ENCODE measurements around the gene C11orf86.
A peak's percentile ranks its signal among the peaks of the same experiment; 100 is the strongest.
"Not testable (repeated sequence)": the region's sequence is repeated elsewhere in the genome, so short reads cannot be mapped to it uniquely, and the experiment has no call there.

C11orf86 gene, protein sequence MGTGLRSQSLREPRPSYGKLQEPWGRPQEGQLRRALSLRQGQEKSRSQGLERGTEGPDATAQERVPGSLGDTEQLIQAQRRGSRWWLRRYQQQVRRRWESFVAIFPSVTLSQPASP

DNA sequence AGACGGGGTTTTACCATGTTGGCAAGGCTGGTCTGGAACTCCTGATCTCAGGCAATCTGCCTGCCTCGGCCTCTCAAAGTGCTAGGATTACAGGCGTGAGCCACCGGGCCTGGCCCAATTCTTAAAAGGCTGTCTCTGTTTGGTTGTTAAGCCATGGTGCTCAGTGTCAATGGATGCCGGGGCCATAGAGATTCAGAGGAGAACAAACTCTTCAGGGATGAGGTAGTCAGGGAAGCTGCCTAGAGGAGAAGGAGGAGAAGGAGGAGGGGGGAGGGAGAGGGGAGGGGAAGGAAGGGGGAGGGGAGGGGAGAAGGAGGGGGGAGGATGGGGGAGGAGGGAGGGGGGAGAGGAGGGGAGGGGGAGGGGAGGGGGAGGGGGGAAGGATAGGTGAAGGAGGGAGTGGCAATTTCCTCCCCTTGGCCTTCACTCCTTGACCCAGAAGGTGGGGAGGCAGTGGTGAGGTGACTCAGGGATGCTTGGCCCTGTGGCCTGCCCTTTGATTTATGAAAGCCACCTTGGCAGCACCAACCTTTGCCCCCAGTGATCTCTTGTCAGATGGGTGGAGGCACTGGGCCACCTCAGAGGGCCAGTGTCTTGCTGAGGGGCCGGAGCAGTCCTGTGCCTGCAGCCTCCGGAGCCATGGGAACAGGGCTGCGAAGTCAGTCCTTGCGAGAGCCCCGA is at the start of gene C11orf86:
TSS of gene C11orf86 (plus strand) at position 581 of the 681 bp plus-strand sequence. CDS start at position 640, 59 bp downstream.
- no peak within 1 kb of the TSS for H3K27ac ChIP-seq
- DNase-seq (ENCODE audit: low read depth, low spot score) = no peak

DNA sequence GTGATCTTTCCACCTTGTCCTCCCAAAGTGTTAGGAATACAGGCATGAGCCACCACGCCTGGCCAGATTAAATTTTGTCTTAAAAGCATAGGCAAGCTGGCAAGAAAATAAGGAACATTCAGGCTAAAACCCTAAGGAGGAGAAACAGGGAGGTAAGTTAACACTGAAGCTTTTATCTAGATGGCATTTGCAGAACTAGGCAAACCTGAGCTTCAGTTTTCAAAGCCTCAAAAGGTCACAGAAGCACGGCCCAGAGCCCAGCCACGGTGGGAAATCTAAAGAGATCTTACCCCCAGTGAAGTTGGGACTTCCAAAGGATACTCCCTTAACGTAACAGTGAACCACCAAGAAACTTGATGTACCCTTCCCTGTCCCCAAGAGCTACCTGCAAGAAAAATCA is 45.4 kb upstream of the C11orf86 start:
- no peak overlapping the region for H3K27ac ChIP-seq
- no peak for DNase-seq (ENCODE audit: low read depth, low spot score)

DNA sequence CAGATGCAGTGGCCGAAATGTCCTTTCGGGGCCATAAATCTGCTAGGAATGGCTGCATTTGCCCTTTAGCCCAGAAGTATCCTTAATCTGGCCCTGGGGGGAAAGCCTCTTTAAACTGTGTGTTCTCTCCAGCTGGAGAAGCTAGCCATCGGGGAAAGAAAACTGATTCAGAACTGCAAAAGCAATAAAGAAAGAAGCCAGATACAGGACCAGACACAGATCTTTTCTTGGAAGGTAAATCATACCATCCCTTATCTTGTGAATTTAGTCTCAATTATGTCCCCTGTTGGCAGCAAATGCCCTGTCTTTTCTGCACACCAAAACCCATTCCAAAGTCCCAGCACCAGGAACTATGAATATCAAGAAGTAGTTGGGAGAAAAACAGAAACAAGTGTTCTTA is 42.6 kb upstream of the C11orf86 start:
- no peak overlapping the region for H3K27ac ChIP-seq
- DNase-seq (ENCODE audit: low read depth, low spot score) = no peak

DNA sequence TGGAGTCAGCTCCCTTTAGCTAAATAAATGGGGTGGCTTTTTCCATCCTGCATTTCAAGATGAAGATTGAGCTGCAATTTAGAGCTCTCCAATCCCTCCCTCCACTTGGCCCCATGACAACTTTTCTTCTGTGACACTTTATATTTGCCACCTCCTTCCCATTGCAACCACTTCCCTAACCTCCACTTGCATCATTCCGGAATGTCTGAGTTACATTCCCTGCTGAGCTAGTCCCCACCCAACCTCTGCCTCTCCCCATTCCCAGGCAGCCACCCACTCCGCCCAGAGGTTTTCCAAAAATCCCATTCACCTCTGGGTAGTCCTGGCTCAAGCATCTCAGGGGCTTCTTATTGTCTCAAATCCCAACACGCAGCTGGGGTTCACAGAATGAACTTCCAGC is 41.6 kb upstream of the C11orf86 start:
- DNase-seq (ENCODE audit: low read depth, low spot score) = no peak

DNA sequence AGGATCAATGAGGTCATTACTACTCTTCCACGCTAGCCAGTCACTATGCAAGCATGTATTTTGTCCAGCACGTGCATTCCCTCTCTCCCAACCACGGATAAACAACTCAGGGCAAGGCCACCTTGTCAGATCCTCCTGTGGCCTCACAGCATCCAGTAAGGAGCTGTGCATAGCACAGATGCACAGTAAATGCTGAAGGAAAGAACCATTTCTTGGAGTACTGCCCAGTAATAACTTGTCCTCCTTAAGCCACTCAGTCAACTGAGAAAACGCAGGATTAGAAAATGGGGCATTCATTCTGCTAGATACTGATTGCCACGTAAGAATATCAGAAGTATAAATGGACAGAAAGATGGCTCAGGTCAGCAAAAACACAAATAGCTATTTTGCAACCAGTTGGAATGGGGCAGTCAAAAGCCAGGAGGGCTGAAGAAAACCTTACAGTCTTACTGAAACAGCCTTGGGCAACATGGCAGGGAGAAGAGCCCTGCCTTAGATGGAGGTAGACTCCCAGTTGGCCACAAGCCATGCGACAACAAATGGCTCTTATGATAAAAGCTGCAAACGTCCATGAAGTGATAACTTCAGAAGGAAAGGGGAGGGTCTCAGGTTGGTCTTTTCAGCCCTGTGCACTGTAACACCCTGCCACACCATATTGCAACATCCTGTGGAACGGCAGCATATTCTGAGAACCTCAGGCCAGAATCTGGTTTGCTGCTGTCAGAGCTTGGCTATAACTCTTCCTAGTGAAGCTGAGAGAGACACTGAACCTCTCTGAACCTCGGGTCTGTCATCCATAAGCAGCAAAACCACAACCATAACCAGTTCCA is 39.9 kb upstream of the C11orf86 start:
- H3K27ac ChIP-seq = no peak overlapping the region
- DNase-seq (ENCODE audit: low read depth, low spot score) = no peak

More for the DNA sequence above, 41.6 kb upstream of the C11orf86 start:
- no peak overlapping the region for H3K27ac ChIP-seq

DNA sequence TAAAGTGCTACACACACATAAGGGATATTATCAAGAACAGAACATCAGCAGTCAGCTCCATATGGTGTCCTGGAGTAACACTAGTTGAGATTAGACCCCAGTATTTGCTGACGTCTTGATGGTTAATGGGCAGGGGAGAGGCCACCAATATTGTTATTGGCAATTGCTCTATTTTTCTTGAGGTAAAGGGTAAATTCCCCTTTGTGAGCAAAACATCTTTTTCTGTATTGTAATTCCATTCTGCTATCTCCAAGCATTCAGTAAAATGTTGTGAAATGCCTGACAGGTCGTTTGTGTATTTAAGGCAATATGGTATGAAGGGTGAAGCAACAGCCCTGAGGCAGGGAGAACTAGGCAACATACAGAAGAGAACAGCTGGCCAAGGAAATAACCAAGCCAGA is 38.8 kb upstream of the C11orf86 start:
- no peak overlapping the region for H3K27ac ChIP-seq
- no peak for DNase-seq (ENCODE audit: low read depth, low spot score)

DNA sequence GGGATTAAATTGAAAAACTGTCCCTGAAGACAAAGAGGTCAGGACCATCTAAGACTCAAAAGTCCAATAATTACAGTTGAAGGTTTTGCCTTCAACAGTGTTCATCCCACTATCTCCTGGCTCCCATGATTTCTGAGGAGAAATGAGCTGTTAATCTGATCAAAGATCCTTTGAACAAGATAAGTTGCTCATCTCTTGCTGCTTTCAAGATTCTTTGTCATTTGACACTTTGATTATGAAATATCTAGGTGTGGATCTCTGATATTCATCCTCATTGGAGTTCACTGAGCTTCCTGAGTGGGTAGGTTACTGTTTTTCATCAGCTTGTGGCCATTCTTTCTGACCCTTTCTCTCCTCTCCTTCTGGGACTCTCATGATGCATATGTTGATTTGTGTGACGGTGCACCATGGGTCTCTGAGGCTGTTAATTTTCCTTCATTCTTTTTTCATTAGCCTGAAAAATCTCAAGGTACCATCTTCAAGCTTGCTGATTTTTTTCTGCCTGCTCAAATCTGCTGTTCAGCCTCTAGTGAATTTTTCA is 37.8 kb upstream of the C11orf86 start:
- no peak for DNase-seq (ENCODE audit: low read depth, low spot score)
- H3K27ac ChIP-seq = no peak overlapping the region

DNA sequence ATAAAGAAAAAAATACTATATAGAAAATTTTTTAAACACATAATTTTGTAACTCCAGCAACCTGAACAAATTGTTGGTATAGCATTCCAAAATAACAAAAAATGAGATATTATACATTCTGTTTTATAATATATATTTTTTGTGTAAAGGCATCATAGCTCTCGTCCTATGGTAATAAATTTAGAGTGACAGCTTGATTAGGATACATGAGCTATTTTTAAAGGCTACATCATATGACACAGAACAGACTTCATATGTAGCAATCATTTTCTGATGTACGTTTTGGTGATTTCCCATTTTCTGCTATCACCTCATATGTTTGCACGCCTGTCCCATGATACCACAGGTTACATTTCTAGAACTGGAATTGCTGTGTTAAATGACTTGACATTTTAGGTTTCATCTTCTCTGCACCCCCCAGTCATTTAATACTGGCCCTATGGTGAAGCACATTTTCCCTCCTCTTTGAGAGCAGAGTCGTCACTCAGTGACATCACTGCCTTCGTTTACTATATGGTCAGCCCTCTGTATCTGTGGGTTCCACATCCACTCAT is 36.4 kb upstream of the C11orf86 start:
- no peak overlapping the region for H3K27ac ChIP-seq
- DNase-seq (ENCODE audit: low read depth, low spot score) = no peak

DNA sequence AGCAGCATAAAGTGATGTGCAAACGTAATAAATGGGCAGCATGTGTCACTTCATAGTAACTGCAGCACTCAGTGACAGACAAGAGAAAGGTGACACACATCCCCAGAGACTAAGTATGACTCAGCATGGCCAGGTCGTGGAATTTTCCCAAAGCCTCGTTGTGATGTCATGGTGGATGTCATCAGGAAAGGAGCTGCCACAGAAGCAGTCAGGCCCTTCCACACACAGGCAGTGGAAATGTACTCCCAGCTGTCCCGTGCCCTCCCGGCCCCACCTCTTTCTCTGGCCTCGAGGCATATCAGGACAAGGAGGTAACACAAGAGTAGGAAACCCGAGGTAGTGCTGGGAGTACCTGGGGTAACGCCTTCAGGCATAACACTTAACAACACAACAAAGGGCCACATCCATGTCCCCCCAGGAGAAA is 25.0 kb upstream of the C11orf86 start:
- peak; percentile 62 for DNase-seq (ENCODE audit: low read depth, low spot score)
- peak overlapping the region; percentile 22 for H3K27ac ChIP-seq

DNA sequence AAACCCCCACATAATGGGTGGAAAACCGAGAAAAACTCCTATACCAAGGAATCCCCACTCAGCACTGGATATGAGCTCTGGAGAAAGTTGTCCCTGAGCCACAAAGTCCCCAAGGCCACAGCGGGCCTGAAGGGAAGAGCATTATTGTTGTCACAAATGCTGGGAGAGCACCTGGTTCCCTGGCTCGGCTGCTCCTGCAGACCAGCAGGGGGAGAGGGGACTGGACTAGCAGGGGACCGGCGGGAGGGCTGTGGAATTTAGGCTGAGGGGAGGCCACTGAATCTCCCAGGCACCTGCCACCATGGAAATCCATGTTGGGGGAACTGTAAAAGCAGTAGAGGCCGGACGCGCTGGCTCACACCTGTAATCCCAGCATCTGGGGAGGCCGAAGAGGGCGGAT is 24.0 kb upstream of the C11orf86 start:
- no peak overlapping the region for H3K27ac ChIP-seq
- no peak for DNase-seq (ENCODE audit: low read depth, low spot score)

DNA sequence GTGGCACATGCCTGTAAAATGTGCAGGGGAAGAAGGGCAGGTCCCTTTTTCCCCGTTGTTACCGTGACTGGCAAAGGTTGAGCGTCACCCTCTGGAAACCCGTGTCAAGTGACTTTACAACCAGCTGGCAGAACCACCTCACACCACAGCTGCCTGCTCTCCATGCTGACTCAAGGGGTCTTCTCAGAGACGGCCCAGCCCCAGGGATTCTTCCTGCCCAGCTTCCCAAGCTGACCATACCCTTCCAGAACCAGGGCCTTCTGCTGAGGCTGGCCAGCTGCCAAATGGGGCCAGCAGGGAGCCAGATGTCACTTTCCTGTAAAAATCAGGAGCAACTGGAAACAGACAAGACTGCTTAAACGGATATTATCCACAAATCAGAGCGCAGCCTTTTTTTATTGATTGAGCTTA is 23.2 kb upstream of the C11orf86 start:
- DNase-seq (ENCODE audit: low read depth, low spot score) = no peak
- no peak overlapping the region for H3K27ac ChIP-seq

DNA sequence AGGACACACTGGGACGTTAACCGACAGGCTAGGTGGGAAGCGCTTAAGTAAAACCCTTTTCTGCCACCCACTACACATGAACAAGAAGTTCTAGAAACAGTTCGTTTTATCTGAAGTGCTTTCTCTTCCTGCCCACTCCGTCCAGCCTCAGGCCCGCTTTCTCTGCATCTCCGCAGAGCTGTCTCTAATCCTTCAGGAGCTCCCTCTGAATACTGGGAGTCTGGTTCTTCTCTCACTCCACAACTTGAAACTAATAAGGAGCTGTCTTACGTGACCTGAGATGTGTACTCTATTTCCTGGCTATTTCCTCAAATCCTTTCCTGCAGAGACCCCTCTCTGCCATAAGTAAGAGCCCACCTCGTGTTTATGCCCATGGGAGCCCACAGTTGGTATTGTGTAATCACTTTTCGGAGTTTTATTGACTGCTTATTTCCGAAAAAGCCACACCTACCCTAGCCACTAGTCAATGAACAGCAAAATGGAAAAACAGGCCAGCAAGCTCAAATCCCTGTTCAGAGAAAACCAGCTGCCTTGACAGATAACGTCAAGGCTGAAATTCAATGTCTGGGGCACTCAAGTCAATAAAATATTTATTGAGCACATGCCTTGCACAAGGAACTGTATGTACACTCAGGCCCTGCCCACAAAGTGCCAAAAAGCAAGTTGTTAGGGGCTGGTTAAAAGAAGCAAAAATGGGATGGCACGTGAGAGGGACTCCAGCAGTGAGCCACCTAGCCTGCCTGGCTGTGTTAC is 21.8 kb upstream of the C11orf86 start:
- H3K27ac ChIP-seq = no peak overlapping the region
- DNase-seq (ENCODE audit: low read depth, low spot score) = no peak

DNA sequence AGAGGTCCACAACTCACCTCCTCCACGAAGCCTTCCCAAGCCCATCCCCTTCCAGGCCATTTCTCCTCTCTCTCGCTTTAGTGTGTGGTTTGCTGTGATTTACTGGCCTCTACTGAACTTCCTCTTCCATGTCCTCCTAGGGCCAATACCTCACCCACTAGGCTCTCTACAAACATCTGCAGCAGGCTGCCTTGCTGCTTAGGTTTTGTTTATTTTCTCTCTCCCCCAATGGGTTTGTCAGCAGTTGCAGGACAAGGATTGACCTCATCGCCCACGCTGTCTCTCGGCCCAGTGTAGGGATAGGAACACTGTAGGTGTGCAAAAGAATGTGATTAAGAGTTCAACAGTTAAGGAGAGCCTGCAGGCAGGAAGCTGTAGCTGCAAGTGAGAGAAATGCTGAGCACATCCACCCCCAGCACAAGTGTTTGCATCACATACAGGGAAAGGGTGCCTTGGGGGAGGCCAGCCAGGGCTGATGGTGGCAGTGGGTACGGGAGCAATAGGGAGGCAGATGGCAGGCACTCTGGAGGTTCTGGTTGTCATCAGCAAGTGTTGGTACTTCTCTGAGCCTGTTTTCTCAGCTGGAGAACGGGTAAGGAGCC is 18.3 kb upstream of the C11orf86 start:
- DNase-seq (ENCODE audit: low read depth, low spot score) = peak; percentile 39
- H3K27ac ChIP-seq = peak overlapping the region; percentile 3

DNA sequence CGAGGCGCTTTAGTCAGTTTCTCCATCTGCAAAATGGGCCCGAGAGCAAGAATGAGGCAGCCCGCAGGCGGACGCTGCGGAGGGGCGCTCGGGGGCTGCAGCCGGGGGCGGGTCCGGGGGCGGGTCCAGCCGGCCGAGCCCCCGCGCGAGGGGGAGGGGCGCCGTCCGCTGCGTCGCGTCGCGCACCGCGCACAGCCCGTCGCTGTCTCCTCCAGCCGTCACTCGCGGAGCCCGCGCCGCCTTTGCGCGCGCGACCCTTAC is 17.2 kb upstream of the C11orf86 start:
- no peak for DNase-seq (ENCODE audit: low read depth, low spot score)
- no peak overlapping the region for H3K27ac ChIP-seq

DNA sequence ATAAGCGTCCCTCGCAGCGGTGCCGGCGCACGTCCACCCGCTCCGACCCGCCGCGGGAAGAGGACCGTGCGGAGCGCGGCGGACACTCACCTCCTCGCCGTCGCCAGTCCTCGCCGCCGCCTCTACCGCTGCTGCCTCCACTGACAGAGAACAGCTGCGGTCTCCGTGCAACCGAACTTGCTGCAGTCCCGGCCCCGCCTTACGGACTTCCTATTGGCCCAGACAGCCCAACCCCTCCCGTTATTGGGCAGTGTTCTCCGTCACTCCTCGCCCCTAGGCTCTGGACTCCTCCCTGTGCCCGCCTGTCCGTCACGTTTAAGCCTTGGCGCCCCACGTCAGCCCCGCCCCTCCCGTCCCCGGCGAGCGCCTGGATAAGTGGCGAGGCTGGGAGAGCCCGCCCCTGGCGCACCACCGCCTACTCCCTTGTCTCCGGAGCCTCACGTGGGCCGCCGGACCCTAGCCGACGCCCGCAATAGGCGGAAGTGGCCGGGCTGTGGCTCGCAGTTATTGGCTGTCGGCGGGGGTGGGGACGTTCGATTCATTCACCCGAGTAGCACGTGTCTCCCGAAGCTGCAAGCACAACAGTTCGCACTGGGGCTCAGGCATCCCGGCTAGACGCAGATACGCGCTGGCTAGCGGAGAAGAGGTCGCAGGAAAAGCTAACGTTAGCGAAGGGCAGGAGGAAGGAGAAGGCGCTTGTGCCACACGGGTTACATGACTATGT is 16.7 kb upstream of the C11orf86 start, which contains the start of gene PC:
TSS of gene PC (minus strand) at position 152 of the 724 bp plus-strand sequence. CDS start 86,224 bp downstream, outside the sequence.
- DNase-seq (ENCODE audit: low read depth, low spot score) = peak; percentile 99
- peak within 1 kb of the TSS; percentile 3 for H3K27ac ChIP-seq

DNA sequence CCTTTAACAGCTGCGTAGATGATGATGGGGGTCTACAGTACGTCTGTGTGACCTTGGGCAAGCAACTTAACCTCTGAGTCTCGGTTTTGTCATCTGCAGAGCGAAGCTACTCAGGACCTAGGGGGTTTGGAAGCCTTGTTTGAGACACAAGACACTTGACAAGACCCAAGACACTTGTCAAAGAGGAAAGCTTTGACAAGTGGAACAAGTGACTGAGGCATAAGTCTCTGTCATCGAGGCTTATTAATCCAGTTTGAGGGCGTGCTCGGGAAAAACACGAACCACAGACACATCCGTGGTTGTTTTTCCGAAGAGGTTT is 16.2 kb upstream of the C11orf86 start:
- DNase-seq (ENCODE audit: low read depth, low spot score) = no peak
- H3K27ac ChIP-seq = no peak overlapping the region

DNA sequence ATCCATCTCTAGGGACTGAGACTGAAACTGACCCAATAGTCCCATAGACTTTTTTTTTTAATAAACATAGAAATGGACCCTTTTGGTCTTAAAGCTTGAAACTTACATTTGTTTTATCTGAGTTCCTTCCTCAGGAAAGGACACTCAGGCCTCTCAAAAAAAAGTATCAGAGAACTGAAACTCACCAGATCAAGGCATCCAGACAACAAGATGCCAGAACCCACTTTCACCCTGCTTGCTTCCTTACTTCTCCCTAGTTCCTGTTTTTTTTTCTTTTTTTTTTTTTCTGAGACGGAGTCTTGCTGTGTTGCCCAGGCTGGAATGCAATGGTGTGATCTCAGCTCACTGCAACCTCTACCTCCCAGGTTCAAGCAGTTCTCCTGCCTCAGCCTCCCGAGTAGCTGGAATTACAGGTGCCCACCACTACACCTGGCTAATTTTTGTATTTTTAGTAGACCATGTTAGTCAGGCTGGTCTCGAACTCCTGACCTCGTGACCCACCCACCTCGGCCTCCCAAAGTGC is 13.4 kb upstream of the C11orf86 start:
- not testable (repeated sequence) for H3K27ac ChIP-seq; DNase-seq (ENCODE audit: low read depth, low spot score)

DNA sequence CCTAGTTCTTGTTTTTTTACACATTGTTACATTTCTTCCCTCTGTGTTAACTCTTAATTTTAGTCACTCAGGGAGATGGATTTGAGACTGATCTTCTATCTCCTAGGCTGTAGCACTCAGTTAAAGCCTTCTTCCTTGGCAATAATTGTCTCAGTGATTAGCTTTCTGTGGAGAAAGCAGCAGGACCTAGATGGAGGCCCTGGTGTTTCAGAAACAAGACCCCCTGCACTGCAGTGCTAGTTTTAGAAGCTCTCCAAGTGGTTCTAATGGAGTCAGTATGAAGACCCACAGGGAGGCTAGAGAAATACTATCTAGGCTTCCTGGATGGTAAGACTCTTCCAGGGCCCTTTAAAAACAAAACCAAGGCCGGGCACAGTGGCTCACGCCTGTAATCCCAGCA is 12.9 kb upstream of the C11orf86 start:
- H3K27ac ChIP-seq = no peak overlapping the region
- DNase-seq (ENCODE audit: low read depth, low spot score) = no peak

DNA sequence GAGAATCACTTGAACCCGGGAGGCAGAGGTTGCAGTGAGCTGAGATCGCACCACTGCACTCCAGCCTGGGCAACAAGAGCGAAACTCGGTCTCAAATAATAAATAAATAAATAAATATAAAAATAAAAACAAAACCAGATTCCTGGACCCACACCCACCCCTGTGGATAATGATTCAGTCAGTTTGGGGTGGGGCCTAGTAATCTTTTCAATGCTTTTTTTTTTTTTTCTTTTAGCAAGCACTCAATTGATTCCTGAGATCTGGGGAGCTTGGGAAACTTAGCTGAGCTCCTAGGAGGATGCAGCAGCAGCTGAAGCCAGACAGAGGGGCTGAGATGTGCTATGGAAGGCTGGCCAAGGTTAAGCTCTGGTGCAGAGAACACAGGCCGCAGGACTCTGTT is 12.3 kb upstream of the C11orf86 start:
- DNase-seq (ENCODE audit: low read depth, low spot score) = no peak
- no peak overlapping the region for H3K27ac ChIP-seq

Measured in epithelial cell of prostate (primary cell).